ENCODE results near the gene GUCA2B.
A peak's percentile ranks its signal among the peaks of the same experiment; 100 is the strongest.

Gene GUCA2B

GRCh38 chr1:42157667-42158066, 4.5 kb downstream of the GUCA2B start:
- Histone ChIP-seq H3K9ac (ENCODE audit: low read length) (no peak overlapping the region), H3K4ac (ENCODE audit: low read depth, low read length) (no peak overlapping the region), H2BK15ac (replicated peaks; ENCODE audit: low read depth) (no peak overlapping the region), H2BK5ac (ENCODE audit: low read length) (no peak overlapping the region), H3K4me1 (ENCODE audit: control insufficient read depth, low read depth, low read length) (no peaks in the 10 kb centered on the region), H3K4me3 (ENCODE audit: low read length) (no peak overlapping the region), H4K5ac (ENCODE audit: low read length) (no peak overlapping the region), H3K36me3 (ENCODE audit: control insufficient read depth, insufficient read depth, low read length) (no peaks in the 10 kb centered on the region), H3K27me3 (ENCODE audit: insufficient read depth, low read length, poor library complexity) (no peaks in the 10 kb centered on the region), H4K8ac (ENCODE audit: low read depth, low read length) (no peak overlapping the region), H3K79me2 (ENCODE audit: control insufficient read depth, insufficient read depth, low read length) (no peaks in the 10 kb centered on the region), H3K27ac (ENCODE audit: low read depth, low read length) (no peak overlapping the region), H2BK120ac (ENCODE audit: low read depth, low read length) (no peak overlapping the region), H3K23ac (ENCODE audit: low read length) (no peak overlapping the region), H3K4me2 (ENCODE audit: low read length) (no peak overlapping the region), H3K79me1 (ENCODE audit: low read length) (no peaks in the 10 kb centered on the region), H2AK5ac (ENCODE audit: low read length) (no peak overlapping the region), H3K56ac (ENCODE audit: low read length) (no peak overlapping the region), H3K18ac (ENCODE audit: low read length) (no peak overlapping the region)
- no CpG with 5 or more reads among the region's 7 CpGs for WGBS (ENCODE audit: extremely low coverage, insufficient coverage, low lambda C conversion rate)
- peak; percentile 44 for DNase-seq

GRCh38 chr1:42158189-42158588, 5.0 kb downstream of the GUCA2B start:
- no peak overlapping the region for H3K9ac ChIP-seq (ENCODE audit: low read length)
- no peak overlapping the region for H2BK120ac ChIP-seq (ENCODE audit: low read depth, low read length)
- no peak overlapping the region for H4K5ac ChIP-seq (ENCODE audit: low read length)
- H3K4me2 ChIP-seq (ENCODE audit: low read length): no peak overlapping the region
- H3K27ac ChIP-seq (ENCODE audit: low read depth, low read length): no peak overlapping the region
- H2BK5ac ChIP-seq (ENCODE audit: low read length): no peak overlapping the region
- WGBS (ENCODE audit: extremely low coverage, insufficient coverage, low lambda C conversion rate): no CpG with 5 or more reads among the region's 2 CpGs
- H3K56ac ChIP-seq (ENCODE audit: low read length): no peak overlapping the region
- no peak for DNase-seq
- H3K4me3 ChIP-seq (ENCODE audit: low read length): no peak overlapping the region
- no peak overlapping the region for H3K23ac ChIP-seq (ENCODE audit: low read length)
- no peaks in the 10 kb centered on the region for H3K27me3 ChIP-seq (ENCODE audit: insufficient read depth, low read length, poor library complexity)
- no peak overlapping the region for H2BK15ac ChIP-seq (replicated peaks; ENCODE audit: low read depth)
- H3K79me2 ChIP-seq (ENCODE audit: control insufficient read depth, insufficient read depth, low read length): no peaks in the 10 kb centered on the region
- no peak overlapping the region for H4K8ac ChIP-seq (ENCODE audit: low read depth, low read length)
- H3K4ac ChIP-seq (ENCODE audit: low read depth, low read length): no peak overlapping the region
- no peak overlapping the region for H2AK5ac ChIP-seq (ENCODE audit: low read length)
- H3K18ac ChIP-seq (ENCODE audit: low read length): no peak overlapping the region
- no peaks in the 10 kb centered on the region for H3K36me3 ChIP-seq (ENCODE audit: control insufficient read depth, insufficient read depth, low read length)
- H3K4me1 ChIP-seq (ENCODE audit: control insufficient read depth, low read depth, low read length): no peaks in the 10 kb centered on the region
- no peaks in the 10 kb centered on the region for H3K79me1 ChIP-seq (ENCODE audit: low read length)

DNA sequence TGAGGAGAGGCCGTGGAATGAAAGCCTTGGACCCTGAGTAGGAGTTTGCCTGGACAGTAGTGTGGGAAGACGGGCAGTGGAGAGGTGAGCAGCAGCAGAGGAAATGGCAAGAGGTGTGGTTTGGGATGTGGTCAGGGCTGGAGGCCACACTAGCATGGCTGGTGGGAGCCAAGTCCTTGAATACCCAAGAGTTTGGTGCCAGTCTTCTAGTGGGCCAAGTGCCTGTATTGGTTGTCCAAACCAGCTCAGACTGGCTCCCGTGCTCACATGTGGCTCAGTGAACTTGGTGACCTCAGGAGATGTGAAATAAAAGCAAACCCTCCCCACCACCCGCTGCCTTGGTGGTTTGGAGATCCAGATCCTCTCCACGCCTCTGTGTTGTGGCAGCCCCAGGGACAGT, 9.0 kb downstream of the GUCA2B start:
- H3K18ac ChIP-seq (ENCODE audit: low read length): no peak overlapping the region
- no peaks in the 10 kb centered on the region for H3K79me1 ChIP-seq (ENCODE audit: low read length)
- H4K5ac ChIP-seq (ENCODE audit: low read length): no peak overlapping the region
- no peak overlapping the region for H3K23ac ChIP-seq (ENCODE audit: low read length)
- H3K27me3 ChIP-seq (ENCODE audit: insufficient read depth, low read length, poor library complexity): no peaks in the 10 kb centered on the region
- no CpG with 5 or more reads among the region's 5 CpGs for WGBS (ENCODE audit: extremely low coverage, insufficient coverage, low lambda C conversion rate)
- H3K36me3 ChIP-seq (ENCODE audit: control insufficient read depth, insufficient read depth, low read length): no peaks in the 10 kb centered on the region
- no peak overlapping the region for H2BK5ac ChIP-seq (ENCODE audit: low read length)
- no peak overlapping the region for H2BK120ac ChIP-seq (ENCODE audit: low read depth, low read length)
- H2AK5ac ChIP-seq (ENCODE audit: low read length): no peak overlapping the region
- H3K79me2 ChIP-seq (ENCODE audit: control insufficient read depth, insufficient read depth, low read length): no peaks in the 10 kb centered on the region
- H3K4me3 ChIP-seq (ENCODE audit: low read length): no peak overlapping the region
- H3K27ac ChIP-seq (ENCODE audit: low read depth, low read length): no peak overlapping the region
- H3K4me1 ChIP-seq (ENCODE audit: control insufficient read depth, low read depth, low read length): peaks cover 1% of the 10 kb centered on the region
- H3K4ac ChIP-seq (ENCODE audit: low read depth, low read length): no peak overlapping the region
- H3K4me2 ChIP-seq (ENCODE audit: low read length): no peak overlapping the region
- H4K8ac ChIP-seq (ENCODE audit: low read depth, low read length): no peak overlapping the region
- H3K56ac ChIP-seq (ENCODE audit: low read length): no peak overlapping the region
- H2BK15ac ChIP-seq (replicated peaks; ENCODE audit: low read depth): no peak overlapping the region
- no peak overlapping the region for H3K9ac ChIP-seq (ENCODE audit: low read length)
- DNase-seq: no peak

DNA sequence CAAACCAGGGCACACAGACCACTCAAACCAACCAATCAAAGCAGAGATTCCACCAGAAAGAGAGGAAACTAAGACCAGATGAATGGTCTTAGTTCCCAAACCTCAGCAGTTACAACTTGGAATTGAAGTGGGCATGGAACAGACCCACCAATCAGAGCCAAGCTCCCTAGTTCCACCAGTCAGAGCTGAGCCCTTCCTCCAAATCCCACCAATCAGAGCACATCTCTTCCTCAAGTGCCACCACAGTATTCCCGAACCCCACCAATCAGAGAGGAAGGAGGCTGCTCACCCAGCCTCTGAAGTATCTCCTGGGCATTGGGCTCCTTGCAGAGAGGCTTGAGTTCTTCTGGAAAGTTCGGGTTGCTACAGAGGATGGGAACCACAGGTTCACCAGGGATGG, 9.9 kb downstream of the GUCA2B start:
- Histone ChIP-seq H3K79me1 (ENCODE audit: low read length) (no peaks in the 10 kb centered on the region), H2BK5ac (ENCODE audit: low read length) (no peak overlapping the region), H3K18ac (ENCODE audit: low read length) (no peak overlapping the region), H3K36me3 (ENCODE audit: control insufficient read depth, insufficient read depth, low read length) (no peaks in the 10 kb centered on the region), H3K79me2 (ENCODE audit: control insufficient read depth, insufficient read depth, low read length) (no peaks in the 10 kb centered on the region), H2AK5ac (ENCODE audit: low read length) (no peak overlapping the region), H3K4me1 (ENCODE audit: control insufficient read depth, low read depth, low read length) (peaks cover 4% of the 10 kb centered on the region), H3K23ac (ENCODE audit: low read length) (no peak overlapping the region), H2BK120ac (ENCODE audit: low read depth, low read length) (no peak overlapping the region), H3K4ac (ENCODE audit: low read depth, low read length) (no peak overlapping the region), H4K8ac (ENCODE audit: low read depth, low read length) (no peak overlapping the region), H3K4me3 (ENCODE audit: low read length) (no peak overlapping the region), H4K5ac (ENCODE audit: low read length) (no peak overlapping the region), H2BK15ac (replicated peaks; ENCODE audit: low read depth) (no peak overlapping the region), H3K9ac (ENCODE audit: low read length) (no peak overlapping the region), H3K27me3 (ENCODE audit: insufficient read depth, low read length, poor library complexity) (no peaks in the 10 kb centered on the region), H3K27ac (ENCODE audit: low read depth, low read length) (no peak overlapping the region), H3K56ac (ENCODE audit: low read length) (no peak overlapping the region), H3K4me2 (ENCODE audit: low read length) (no peak overlapping the region)
- no CpG with 5 or more reads among the region's 2 CpGs for WGBS (ENCODE audit: extremely low coverage, insufficient coverage, low lambda C conversion rate)
- no peak for DNase-seq

GRCh38 chr1:42163536-42164503, 10.6 kb downstream of the GUCA2B start:
- DNase-seq: no peak
- no peak overlapping the region for H4K5ac ChIP-seq (ENCODE audit: low read length)

More at GRCh38 chr1:42163536-42164503, 10.6 kb downstream of the GUCA2B start:
- Histone ChIP-seq H3K4me2 (ENCODE audit: low read length) (no peak overlapping the region), H2BK5ac (ENCODE audit: low read length) (no peak overlapping the region), H3K27ac (ENCODE audit: low read depth, low read length) (no peak overlapping the region), H3K4ac (ENCODE audit: low read depth, low read length) (no peak overlapping the region), H4K8ac (ENCODE audit: low read depth, low read length) (no peak overlapping the region), H2AK5ac (ENCODE audit: low read length) (no peak overlapping the region), H3K36me3 (ENCODE audit: control insufficient read depth, insufficient read depth, low read length) (no peaks in the 10 kb centered on the region), H3K9ac (ENCODE audit: low read length) (no peak overlapping the region), H3K23ac (ENCODE audit: low read length) (no peak overlapping the region), H3K79me1 (ENCODE audit: low read length) (no peaks in the 10 kb centered on the region), H3K56ac (ENCODE audit: low read length) (no peak overlapping the region), H3K79me2 (ENCODE audit: control insufficient read depth, insufficient read depth, low read length) (no peaks in the 10 kb centered on the region), H2BK120ac (ENCODE audit: low read depth, low read length) (no peak overlapping the region), H3K4me1 (ENCODE audit: control insufficient read depth, low read depth, low read length) (peaks cover 5% of the 10 kb centered on the region), H3K27me3 (ENCODE audit: insufficient read depth, low read length, poor library complexity) (no peaks in the 10 kb centered on the region), H2BK15ac (replicated peaks; ENCODE audit: low read depth) (no peak overlapping the region), H3K4me3 (ENCODE audit: low read length) (no peak overlapping the region), H3K18ac (ENCODE audit: low read length) (no peak overlapping the region)
- no CpG with 5 or more reads among the region's 16 CpGs for WGBS (ENCODE audit: extremely low coverage, insufficient coverage, low lambda C conversion rate)

Measured in mesendoderm (in vitro differentiated cells).